ENCODE results near the gene BTBD7. TPM values are rescaled to one million over a fixed set of nuclear protein-coding genes. Genes with fewer than 3 reads are reported as not detected.

BTBD7 gene
- total RNA-seq, 1 donor from 2014 or later: 43.5 TPM

GRCh38 chr14:93206793-93207467 lies 125.9 kb downstream of the BTBD7 start, which contains the start of the genes GON7 and UBR7:
GON7 (minus strand) TSS chr14:93207065; CDS start chr14:93207037, 28 bp downstream.
UBR7 (plus strand) TSS chr14:93207256; CDS start chr14:93207292, 36 bp downstream.
- no peaks in the 10 kb centered on the region for H3K36me3 Mint-ChIP-seq (ENCODE audit: low read depth)
- H3K27ac Mint-ChIP-seq (ENCODE audit: unreplicated experiment): peak within 1 kb of the TSS; percentile 96

DNA sequence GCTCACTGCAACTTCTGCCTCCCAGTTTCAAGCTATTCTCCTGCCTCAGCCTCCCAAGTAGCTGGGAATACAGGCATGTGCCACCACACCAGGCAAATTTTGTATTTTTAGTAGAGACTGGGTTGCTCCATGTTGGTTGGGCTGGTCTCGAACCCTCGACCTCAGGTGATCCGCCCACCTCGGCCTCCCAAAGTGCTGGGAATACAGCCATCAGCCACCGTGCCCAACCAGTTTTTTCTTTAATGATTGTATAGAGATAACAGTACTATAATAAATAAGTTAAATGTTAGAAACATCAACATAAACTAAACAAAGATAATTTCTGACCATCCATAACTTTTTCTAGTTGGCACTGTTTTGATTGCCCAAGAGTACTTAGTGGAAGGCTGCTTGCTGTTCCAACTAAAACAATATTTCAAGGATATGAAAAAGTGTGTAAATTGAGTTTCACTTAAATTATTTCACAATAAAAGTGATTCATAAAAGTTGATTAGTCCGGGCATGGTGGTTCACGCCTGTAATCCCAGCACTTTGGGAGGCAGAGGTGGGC lies 131.6 kb downstream of the BTBD7 start:
- TF ChIP-seq, protein P1, sequence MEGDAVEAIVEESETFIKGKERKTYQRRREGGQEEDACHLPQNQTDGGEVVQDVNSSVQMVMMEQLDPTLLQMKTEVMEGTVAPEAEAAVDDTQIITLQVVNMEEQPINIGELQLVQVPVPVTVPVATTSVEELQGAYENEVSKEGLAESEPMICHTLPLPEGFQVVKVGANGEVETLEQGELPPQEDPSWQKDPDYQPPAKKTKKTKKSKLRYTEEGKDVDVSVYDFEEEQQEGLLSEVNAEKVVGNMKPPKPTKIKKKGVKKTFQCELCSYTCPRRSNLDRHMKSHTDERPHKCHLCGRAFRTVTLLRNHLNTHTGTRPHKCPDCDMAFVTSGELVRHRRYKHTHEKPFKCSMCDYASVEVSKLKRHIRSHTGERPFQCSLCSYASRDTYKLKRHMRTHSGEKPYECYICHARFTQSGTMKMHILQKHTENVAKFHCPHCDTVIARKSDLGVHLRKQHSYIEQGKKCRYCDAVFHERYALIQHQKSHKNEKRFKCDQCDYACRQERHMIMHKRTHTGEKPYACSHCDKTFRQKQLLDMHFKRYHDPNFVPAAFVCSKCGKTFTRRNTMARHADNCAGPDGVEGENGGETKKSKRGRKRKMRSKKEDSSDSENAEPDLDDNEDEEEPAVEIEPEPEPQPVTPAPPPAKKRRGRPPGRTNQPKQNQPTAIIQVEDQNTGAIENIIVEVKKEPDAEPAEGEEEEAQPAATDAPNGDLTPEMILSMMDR (IDR thresholded peaks at IDR 0.05): no peak
- no peaks in the 10 kb centered on the region for H3K9me3 Mint-ChIP-seq (ENCODE audit: low read depth)
- peaks cover 13% of the 10 kb centered on the region for H3K4me1 Mint-ChIP-seq (ENCODE audit: low read depth)
- no peaks in the 10 kb centered on the region for H3K27me3 Mint-ChIP-seq (ENCODE audit: low read depth)
- H3K36me3 Mint-ChIP-seq (ENCODE audit: low read depth): no peaks in the 10 kb centered on the region
- H3K4me3 Mint-ChIP-seq (ENCODE audit: unreplicated experiment): no peak overlapping the region
- no peak overlapping the region for H3K27ac Mint-ChIP-seq (ENCODE audit: unreplicated experiment)
- DNase-seq (ENCODE audit: low spot score): no peak

More at GRCh38 chr14:93206793-93207467, 125.9 kb downstream of the BTBD7 start, which contains the start of the genes GON7 and UBR7:
- Mint-ChIP-seq H3K9me3 (ENCODE audit: low read depth) (no peaks in the 10 kb centered on the region), H3K4me1 (ENCODE audit: low read depth) (peaks cover 35% of the 10 kb centered on the region), H3K4me3 (ENCODE audit: unreplicated experiment) (peak within 1 kb of the TSS; percentile 99), H3K27me3 (ENCODE audit: low read depth) (no peaks in the 10 kb centered on the region)
- peak; percentile 97 for DNase-seq (ENCODE audit: low spot score)
- TF ChIP-seq, protein P1 (IDR thresholded peaks at IDR 0.05): no peak

DNA sequence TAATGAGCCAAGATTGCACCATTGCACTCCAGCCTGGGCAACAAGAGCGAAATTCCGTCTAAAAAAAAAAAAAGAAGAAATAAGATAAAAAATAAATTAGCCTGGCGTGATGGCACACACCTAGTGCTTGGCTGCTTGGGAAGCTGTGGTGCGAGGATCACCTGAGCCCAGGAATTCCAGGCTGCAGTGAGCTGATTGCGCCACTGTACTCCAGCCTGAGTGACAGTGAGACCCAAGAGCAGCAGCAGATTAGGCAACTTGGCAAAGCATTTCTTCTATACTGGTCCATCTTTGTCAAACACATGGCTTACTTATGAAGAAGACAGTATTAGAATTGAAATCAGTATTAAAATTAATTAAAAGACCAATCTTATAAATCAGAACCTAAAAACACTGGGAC lies 132.3 kb downstream of the BTBD7 start:
- Mint-ChIP-seq H3K4me1 (ENCODE audit: low read depth) (peaks cover 6% of the 10 kb centered on the region), H3K27ac (ENCODE audit: unreplicated experiment) (no peak overlapping the region), H3K9me3 (ENCODE audit: low read depth) (no peaks in the 10 kb centered on the region), H3K36me3 (ENCODE audit: low read depth) (no peaks in the 10 kb centered on the region), H3K4me3 (ENCODE audit: unreplicated experiment) (no peak overlapping the region), H3K27me3 (ENCODE audit: low read depth) (no peaks in the 10 kb centered on the region)
- DNase-seq (ENCODE audit: low spot score): no peak
- TF ChIP-seq, protein P1 (IDR thresholded peaks at IDR 0.05): no peak

GRCh38 chr14:93199031-93199430 lies 133.8 kb downstream of the BTBD7 start:
- no peaks in the 10 kb centered on the region for H3K4me1 Mint-ChIP-seq (ENCODE audit: low read depth)
- no peak overlapping the region for H3K27ac Mint-ChIP-seq (ENCODE audit: unreplicated experiment)
- H3K9me3 Mint-ChIP-seq (ENCODE audit: low read depth): no peaks in the 10 kb centered on the region
- no peaks in the 10 kb centered on the region for H3K36me3 Mint-ChIP-seq (ENCODE audit: low read depth)
- TF ChIP-seq, protein P1 (IDR thresholded peaks at IDR 0.05): no peak
- DNase-seq (ENCODE audit: low spot score): no peak
- H3K27me3 Mint-ChIP-seq (ENCODE audit: low read depth): no peaks in the 10 kb centered on the region
- no peak overlapping the region for H3K4me3 Mint-ChIP-seq (ENCODE audit: unreplicated experiment)

GRCh38 chr14:93195316-93195999 lies 137.4 kb downstream of the BTBD7 start:
- H3K9me3 Mint-ChIP-seq (ENCODE audit: low read depth): no peaks in the 10 kb centered on the region
- DNase-seq (ENCODE audit: low spot score): no peak
- H3K27ac Mint-ChIP-seq (ENCODE audit: unreplicated experiment): no peak overlapping the region
- H3K4me3 Mint-ChIP-seq (ENCODE audit: unreplicated experiment): no peak overlapping the region
- no peaks in the 10 kb centered on the region for H3K27me3 Mint-ChIP-seq (ENCODE audit: low read depth)
- H3K36me3 Mint-ChIP-seq (ENCODE audit: low read depth): no peaks in the 10 kb centered on the region
- TF ChIP-seq, protein P1 (IDR thresholded peaks at IDR 0.05): no peak
- H3K4me1 Mint-ChIP-seq (ENCODE audit: low read depth): peaks cover 4% of the 10 kb centered on the region

Measured in chondrocyte (in vitro differentiated cells).